Activated CD4-positive, CD25-positive, alpha-beta regulatory T cell treated with anti-CD3 and anti-CD28 coated beads, Interleukin-2, amount 50 U/mL, for 72 hours (primary cell): ENCODE measurements around the gene TAS2R9.
"Not testable (repeated sequence)": the region's sequence is repeated elsewhere in the genome, so short reads cannot be mapped to it uniquely, and the experiment has no call there.

ENCODE experiments used
- DNase-seq: peaks from one replicate; pipeline ENCODE4 v3.0.0; 2021

TAS2R9 gene, protein sequence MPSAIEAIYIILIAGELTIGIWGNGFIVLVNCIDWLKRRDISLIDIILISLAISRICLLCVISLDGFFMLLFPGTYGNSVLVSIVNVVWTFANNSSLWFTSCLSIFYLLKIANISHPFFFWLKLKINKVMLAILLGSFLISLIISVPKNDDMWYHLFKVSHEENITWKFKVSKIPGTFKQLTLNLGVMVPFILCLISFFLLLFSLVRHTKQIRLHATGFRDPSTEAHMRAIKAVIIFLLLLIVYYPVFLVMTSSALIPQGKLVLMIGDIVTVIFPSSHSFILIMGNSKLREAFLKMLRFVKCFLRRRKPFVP

GRCh38 chr12:10810068-10810467 lies at the start of gene TAS2R9:
Gene TAS2R9, minus strand, starts transcription at chr12:10810168. Its CDS starts 93 bp downstream, at chr12:10810075.
- DNase-seq: no peak

- DNase-seq: no peak
Observed at GRCh38 chr12:10855807-10856206, 45.8 kb upstream of the TAS2R9 start.

GRCh38 chr12:10853776-10854175 lies 43.8 kb upstream of the TAS2R9 start:
- no peak for DNase-seq

- DNase-seq: no peak
Observed at GRCh38 chr12:10851243-10851858, 41.4 kb upstream of the TAS2R9 start.

- no peak for DNase-seq
Observed at GRCh38 chr12:10849425-10849878, 39.5 kb upstream of the TAS2R9 start, which contains the start of gene PRR4. Gene PRR4, minus strand, starts transcription at chr12:10849475. Its CDS starts 38 bp downstream, at chr12:10849437.

DNA sequence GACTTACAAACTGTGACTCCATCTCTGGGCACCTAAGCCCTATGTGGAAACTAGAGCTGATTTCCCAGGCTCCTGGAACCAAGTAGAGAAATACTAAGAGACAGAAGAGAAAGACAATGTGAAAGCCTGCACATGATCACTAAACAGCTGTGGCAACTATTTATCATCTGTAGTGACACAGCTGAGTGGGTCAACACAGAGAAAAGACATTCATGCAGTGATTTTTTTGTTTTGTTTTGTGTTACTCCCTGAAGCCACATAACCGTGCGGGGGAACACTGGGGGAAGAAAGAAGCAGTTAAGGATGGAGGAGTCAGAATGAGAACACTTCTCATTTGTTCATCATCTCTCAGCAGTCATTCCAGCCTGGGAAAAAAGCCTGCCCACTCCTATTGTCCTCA lies 37.8 kb upstream of the TAS2R9 start:
- no peak for DNase-seq

DNA sequence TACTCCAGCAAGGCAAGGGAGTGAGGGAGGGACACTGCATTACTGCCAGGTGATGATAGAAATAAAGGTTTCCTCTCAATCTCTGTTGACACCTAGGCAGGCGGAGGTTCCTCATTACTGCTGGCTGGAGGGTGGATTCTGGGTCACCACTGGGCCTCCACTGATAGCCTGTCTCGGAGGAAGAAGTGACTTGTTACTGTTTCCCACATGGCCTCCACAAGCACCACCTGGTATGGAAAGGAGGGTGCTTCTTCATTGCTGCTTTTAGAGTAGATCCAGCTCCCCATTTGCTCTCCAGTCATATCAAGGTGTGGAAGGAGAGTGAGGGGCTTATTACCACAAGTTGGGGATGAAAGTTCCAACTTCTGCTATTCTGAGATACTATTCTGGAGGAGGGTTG lies 32.9 kb upstream of the TAS2R9 start:
- no peak for DNase-seq

GRCh38 chr12:10838461-10838860 lies 28.5 kb upstream of the TAS2R9 start:
- DNase-seq: no peak

DNA sequence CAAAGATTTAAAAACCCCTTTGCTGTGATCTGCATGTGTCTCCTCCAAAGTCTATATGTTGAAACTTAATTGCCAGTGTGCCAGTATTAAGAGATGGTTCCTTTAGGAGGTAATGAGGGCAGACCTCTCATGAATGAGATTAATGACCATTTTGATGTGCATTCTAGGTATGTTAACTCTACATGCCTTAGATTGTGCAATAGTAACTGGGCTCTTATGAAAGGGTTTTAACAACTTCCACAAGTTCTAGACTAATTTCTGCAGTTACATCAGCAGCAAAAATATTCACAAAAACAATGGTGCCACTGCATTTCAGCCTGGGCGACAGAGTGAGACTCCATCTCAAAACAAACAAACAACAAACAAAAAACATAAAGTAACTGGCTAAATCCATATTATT lies 20.0 kb upstream of the TAS2R9 start:
- no peak for DNase-seq

GRCh38 chr12:10826258-10826657 lies 16.3 kb upstream of the TAS2R9 start, which contains the start of gene TAS2R10:
Gene TAS2R10, minus strand, starts transcription at chr12:10826358. Its CDS starts 89 bp downstream, at chr12:10826269.
- DNase-seq: no peak

- no peak for DNase-seq
Observed at GRCh38 chr12:10824957-10825356, 15.0 kb upstream of the TAS2R9 start.

DNA sequence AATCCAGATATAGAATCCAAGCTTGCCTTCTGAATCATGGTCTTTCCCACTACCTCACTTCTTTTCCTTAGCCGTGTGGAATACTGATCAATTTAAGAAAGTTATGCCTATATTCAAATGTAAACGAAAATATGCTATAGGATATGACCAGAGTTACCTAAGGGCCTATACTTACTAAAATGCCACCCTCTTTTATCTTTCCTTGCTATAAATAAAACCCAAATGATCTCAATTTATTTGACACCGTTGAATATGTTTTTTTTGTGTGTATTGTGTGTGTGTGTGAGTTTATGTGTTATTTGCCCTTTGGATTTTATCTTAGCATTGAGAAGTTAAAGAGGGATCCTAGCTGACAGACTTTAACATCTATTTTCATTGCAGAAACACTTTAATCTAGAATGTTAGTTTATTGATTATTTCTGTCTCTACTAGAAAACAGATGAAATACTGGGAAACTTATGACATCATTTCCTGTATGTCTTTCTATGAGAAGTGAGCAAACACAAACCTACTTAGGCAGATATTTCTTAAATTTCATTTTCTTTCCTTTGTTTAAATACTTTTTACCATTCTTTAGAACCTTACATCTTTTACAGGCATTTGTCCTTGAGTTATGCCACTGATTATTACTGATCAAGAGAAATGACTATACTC lies 2.0 kb upstream of the TAS2R9 start:
- no peak for DNase-seq

GRCh38 chr12:10807186-10807585 lies 2.8 kb downstream of the TAS2R9 start, which contains the start of gene TAS2R8:
Gene TAS2R8, minus strand, starts transcription at chr12:10807286. Its CDS starts 306 bp downstream, at chr12:10806980.
- no peak for DNase-seq

- no peak for DNase-seq
Observed at GRCh38 chr12:10802587-10802986, 7.4 kb downstream of the TAS2R9 start, which contains the start of gene TAS2R7. Gene TAS2R7, minus strand, starts transcription at chr12:10802627. Its CDS starts 57 bp downstream, at chr12:10802570.

- DNase-seq: no peak
Observed at GRCh38 chr12:10801741-10802140, 8.2 kb downstream of the TAS2R9 start.

DNA sequence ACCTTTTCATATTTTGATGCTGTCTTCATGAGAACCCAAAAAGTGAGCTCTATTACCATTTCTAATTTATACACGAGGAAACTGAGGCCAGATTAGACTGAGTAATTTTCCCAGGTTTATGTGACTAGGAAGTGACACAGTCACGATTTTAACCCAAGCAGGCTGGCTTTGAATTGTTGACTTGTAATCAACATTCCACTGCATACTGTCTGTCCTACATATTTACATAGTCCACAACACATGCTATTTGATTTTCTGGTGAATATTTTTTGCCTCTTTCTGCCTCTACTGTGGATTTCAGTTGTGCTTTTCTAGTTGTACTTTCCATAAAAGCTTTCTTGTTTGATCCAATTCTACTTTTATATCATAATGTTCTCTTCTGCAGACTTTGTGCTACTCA lies 15.7 kb downstream of the TAS2R9 start:
- DNase-seq: no peak

DNA sequence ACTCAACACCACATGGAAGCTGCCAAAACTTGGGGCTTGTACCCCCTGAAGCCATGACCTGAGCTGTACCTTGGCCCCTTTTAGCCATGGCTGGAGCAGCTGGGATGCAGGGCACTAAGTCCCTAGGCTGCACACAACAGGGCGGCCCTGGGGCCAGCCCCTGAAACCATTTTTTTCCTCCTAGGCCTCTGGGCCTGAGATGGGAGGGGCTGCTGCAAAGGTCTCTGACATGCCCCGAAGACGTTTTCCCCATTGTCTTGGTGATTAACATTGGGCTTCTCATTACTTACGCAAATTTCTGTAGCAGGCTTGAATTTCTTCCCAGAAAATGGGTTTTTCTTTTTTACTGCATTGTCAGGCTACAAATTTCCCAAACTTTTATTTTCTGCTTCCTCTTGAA lies 18.2 kb downstream of the TAS2R9 start:
- not testable (repeated sequence) for DNase-seq

DNA sequence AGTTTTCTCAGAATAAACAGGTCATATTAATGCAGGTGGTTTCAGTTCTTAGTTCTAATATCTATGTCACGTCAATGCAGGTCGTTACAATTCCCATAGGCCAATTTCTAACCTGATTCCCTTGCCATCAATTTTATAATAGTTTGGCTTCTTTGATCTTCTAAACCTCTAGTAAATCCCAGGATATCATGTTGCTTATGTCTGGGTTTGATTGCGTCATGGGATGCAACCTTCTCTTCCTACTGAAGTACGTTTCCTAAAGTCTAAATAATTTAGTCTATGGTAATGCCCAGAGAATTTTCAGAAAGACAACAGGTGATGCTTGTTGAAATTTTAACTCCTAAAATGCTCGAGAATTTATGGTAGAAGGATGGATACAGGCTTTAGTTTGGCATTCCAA lies 26.7 kb downstream of the TAS2R9 start:
- no peak for DNase-seq

DNA sequence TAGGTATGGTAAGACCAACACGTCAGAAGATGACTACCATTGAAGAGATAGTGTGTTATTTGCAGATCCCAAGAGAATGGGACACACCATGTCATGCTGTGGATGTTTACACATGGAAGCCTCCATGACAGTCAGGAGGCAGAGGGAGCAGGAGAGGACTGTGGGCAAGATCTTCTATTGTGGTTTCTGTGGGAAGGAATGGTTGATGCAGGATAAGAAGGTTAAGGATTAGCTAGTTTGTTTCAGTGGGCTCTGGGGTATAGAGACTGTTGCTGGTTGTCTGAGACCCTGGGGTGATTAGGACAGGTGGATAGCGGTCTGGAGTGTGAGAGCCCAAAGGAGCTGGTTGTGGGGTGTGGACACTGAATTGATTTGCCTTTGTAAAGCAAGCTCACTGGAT lies 30.9 kb downstream of the TAS2R9 start:
- no peak for DNase-seq

- DNase-seq: no peak
Observed at GRCh38 chr12:10771132-10771733, 38.7 kb downstream of the TAS2R9 start.

DNA sequence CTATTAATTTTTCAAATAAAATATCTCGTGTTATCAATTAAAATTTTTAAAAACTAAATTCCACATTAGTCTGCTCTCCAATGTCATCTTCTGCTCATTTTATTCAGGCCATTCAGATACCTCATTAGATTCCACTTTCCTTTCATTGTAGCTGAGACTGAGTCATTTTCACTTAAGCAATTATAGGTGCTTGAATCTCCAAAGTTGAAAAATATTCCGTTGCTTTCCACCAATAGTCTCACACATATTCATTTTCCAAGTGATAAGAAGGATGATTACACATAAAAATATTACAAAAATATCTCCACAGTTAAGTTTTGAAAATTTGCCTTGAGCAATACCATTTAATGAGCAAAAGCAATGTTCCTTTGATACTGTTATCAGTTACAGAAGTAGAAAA lies 50.3 kb downstream of the TAS2R9 start:
- DNase-seq: no peak
